ENCODE data around the gene NAP1L4. TPM values are rescaled to one million over a fixed set of nuclear protein-coding genes. Genes with fewer than 3 reads are reported as not detected.

The NAP1L4 gene
- total RNA-seq, 1 experiment from 2014 or later = 189 TPM

DNA sequence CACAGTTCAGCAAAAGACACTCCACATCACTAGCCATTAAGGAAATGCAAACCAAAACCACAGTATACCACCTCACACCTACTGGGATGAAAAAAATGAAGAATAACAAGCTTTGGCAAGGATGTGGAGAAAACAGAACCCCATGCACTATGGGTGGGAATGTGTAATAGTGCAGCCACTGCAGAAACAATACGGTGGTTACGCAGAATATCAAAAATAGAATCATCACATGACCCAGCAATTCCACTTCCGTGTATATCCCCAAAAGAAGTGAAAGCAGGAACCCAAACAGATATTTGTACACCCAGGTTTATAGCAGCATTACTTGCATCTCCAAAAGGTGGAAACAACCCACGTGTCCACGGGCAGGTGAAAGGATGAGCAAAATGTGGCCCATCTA lies 44.3 kb upstream of the NAP1L4 start (continued):
- TF ChIP-seq, protein P1, sequence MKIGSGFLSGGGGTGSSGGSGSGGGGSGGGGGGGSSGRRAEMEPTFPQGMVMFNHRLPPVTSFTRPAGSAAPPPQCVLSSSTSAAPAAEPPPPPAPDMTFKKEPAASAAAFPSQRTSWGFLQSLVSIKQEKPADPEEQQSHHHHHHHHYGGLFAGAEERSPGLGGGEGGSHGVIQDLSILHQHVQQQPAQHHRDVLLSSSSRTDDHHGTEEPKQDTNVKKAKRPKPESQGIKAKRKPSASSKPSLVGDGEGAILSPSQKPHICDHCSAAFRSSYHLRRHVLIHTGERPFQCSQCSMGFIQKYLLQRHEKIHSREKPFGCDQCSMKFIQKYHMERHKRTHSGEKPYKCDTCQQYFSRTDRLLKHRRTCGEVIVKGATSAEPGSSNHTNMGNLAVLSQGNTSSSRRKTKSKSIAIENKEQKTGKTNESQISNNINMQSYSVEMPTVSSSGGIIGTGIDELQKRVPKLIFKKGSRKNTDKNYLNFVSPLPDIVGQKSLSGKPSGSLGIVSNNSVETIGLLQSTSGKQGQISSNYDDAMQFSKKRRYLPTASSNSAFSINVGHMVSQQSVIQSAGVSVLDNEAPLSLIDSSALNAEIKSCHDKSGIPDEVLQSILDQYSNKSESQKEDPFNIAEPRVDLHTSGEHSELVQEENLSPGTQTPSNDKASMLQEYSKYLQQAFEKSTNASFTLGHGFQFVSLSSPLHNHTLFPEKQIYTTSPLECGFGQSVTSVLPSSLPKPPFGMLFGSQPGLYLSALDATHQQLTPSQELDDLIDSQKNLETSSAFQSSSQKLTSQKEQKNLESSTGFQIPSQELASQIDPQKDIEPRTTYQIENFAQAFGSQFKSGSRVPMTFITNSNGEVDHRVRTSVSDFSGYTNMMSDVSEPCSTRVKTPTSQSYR (CRISPR knock-in tag; IDR thresholded peaks at IDR 0.05) = no peak
- TF ChIP-seq, protein P2, sequence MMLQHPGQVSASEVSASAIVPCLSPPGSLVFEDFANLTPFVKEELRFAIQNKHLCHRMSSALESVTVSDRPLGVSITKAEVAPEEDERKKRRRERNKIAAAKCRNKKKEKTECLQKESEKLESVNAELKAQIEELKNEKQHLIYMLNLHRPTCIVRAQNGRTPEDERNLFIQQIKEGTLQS (CRISPR knock-in tag; conservative IDR thresholded peaks at IDR 0.05) = no peak
- TF ChIP-seq, protein P3, sequence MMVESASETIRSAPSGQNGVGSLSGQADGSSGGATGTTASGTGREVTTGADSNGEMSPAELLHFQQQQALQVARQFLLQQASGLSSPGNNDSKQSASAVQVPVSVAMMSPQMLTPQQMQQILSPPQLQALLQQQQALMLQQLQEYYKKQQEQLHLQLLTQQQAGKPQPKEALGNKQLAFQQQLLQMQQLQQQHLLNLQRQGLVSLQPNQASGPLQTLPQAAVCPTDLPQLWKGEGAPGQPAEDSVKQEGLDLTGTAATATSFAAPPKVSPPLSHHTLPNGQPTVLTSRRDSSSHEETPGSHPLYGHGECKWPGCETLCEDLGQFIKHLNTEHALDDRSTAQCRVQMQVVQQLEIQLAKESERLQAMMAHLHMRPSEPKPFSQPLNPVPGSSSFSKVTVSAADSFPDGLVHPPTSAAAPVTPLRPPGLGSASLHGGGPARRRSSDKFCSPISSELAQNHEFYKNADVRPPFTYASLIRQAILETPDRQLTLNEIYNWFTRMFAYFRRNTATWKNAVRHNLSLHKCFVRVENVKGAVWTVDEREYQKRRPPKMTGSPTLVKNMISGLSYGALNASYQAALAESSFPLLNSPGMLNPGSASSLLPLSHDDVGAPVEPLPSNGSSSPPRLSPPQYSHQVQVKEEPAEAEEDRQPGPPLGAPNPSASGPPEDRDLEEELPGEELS (CRISPR knock-in tag; IDR thresholded peaks at IDR 0.05) = no peak
- no peak for TF ChIP-seq ATF1 (CRISPR knock-in tag; IDR thresholded peaks at IDR 0.05)
- TF ChIP-seq TEAD4 (CRISPR knock-in tag; IDR thresholded peaks at IDR 0.05) = no peak
- no peak for TF ChIP-seq MYBL2 (CRISPR knock-in tag; IDR thresholded peaks at IDR 0.05)

DNA sequence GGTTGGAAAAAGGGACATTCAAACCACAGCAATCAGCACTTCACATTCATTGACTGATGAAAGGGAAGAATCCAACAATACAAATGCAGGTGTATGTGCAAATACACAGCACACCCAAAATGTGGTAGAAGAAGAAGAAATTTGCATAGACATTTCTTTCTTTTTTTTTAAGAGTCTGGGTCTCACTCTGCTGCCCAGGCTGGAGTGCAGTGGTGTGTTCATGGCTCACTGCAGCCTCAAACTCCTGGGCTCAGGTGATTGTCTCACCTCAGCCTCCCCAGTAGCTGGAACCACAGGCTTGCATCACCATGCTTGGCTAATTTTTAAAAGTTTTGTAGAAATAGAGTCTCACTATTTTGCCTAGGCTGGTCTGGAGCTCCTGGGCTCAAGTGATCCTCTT lies 43.2 kb upstream of the NAP1L4 start:
- DNase-seq (ENCODE audit: low spot score) = no peak
- H3K4me1 Mint-ChIP-seq = no peaks in the 10 kb centered on the region
- ChIA-PET CTCF (interaction anchor here (0.7 to 6.6 kb wide), 3 partner anchors 12 to 101 kb away, joined by 3 to 157 read pairs (median 4); no protein-coding TSS in a partner anchor), POLR2A (no interaction called here)
- H3K9me3 Mint-ChIP-seq = no peaks in the 10 kb centered on the region
- H3K36me3 Mint-ChIP-seq = peaks cover 61% of the 10 kb centered on the region
- H3K27ac Mint-ChIP-seq = no peak overlapping the region
- no peak for ATAC-seq
- H3K4me3 Mint-ChIP-seq = no peak overlapping the region
- TF ChIP-seq, protein P1 (CRISPR knock-in tag; IDR thresholded peaks at IDR 0.05) = no peak
- no peak for TF ChIP-seq NFATC4 (CRISPR knock-in tag; IDR thresholded peaks at IDR 0.05)
- TF ChIP-seq, protein P4, sequence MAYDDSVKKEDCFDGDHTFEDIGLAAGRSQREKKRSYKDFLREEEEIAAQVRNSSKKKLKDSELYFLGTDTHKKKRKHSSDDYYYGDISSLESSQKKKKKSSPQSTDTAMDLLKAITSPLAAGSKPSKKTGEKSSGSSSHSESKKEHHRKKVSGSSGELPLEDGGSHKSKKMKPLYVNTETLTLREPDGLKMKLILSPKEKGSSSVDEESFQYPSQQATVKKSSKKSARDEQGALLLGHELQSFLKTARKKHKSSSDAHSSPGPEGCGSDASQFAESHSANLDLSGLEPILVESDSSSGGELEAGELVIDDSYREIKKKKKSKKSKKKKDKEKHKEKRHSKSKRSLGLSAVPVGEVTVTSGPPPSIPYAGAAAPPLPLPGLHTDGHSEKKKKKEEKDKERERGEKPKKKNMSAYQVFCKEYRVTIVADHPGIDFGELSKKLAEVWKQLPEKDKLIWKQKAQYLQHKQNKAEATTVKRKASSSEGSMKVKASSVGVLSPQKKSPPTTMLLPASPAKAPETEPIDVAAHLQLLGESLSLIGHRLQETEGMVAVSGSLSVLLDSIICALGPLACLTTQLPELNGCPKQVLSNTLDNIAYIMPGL (CRISPR knock-in tag; IDR thresholded peaks at IDR 0.05) = no peak
- no peak for TF ChIP-seq GTF2I (CRISPR knock-in tag; conservative IDR thresholded peaks at IDR 0.05)
- TF ChIP-seq MYBL2 (CRISPR knock-in tag; IDR thresholded peaks at IDR 0.05) = no peak
- no peak for TF ChIP-seq ZNF138 (CRISPR knock-in tag; conservative IDR thresholded peaks at IDR 0.05)
- TF ChIP-seq FOXK1 (CRISPR knock-in tag; IDR thresholded peaks at IDR 0.05) = no peak
- TF ChIP-seq, protein P5, sequence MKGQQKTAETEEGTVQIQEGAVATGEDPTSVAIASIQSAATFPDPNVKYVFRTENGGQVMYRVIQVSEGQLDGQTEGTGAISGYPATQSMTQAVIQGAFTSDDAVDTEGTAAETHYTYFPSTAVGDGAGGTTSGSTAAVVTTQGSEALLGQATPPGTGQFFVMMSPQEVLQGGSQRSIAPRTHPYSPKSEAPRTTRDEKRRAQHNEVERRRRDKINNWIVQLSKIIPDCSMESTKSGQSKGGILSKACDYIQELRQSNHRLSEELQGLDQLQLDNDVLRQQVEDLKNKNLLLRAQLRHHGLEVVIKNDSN (CRISPR knock-in tag; IDR thresholded peaks at IDR 0.05) = no peak
- TF ChIP-seq ESRRA (CRISPR knock-in tag; IDR thresholded peaks at IDR 0.05; ENCODE audit: borderline replicate concordance) = no peak
- no peak for TF ChIP-seq GRHL2 (CRISPR knock-in tag; IDR thresholded peaks at IDR 0.05; ENCODE audit: insufficient replicate concordance, severe bottlenecking)
- TF ChIP-seq, protein P6, sequence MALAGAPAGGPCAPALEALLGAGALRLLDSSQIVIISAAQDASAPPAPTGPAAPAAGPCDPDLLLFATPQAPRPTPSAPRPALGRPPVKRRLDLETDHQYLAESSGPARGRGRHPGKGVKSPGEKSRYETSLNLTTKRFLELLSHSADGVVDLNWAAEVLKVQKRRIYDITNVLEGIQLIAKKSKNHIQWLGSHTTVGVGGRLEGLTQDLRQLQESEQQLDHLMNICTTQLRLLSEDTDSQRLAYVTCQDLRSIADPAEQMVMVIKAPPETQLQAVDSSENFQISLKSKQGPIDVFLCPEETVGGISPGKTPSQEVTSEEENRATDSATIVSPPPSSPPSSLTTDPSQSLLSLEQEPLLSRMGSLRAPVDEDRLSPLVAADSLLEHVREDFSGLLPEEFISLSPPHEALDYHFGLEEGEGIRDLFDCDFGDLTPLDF (CRISPR knock-in tag; IDR thresholded peaks at IDR 0.05) = no peak
- H3K27me3 Mint-ChIP-seq (ENCODE audit: low read depth) = no peaks in the 10 kb centered on the region

Data from WTC11 (cell line).